WTC11 (cell line): ENCODE results near the gene SLC12A9. TPM values are rescaled to one million over a fixed set of nuclear protein-coding genes. Genes with fewer than 3 reads are reported as not detected.
A peak's percentile ranks its signal among the peaks of the same experiment; 100 is the strongest.

Experiments used
- ATAC-seq: fragments of 200-7000 bp; cut with Tn5 transposase; 2 replicates; pipeline ENCODE4 v1.10.0; 2021; ENCODE audit warnings: mild to moderate bottlenecking, moderate library complexity
- CTCF ChIA-PET: fragments of 300-600 bp; sonication (Branson Sonifier 250); formaldehyde crosslinking; loops from one replicate; lab custom pipeline; 2021; ENCODE audit warnings: antibody characterized with exemption; lab: Charles Lee
- POLR2A ChIA-PET: fragments of 350-600 bp; sonication (Branson Sonifier 250); formaldehyde crosslinking; loops from one replicate; lab custom pipeline; 2021; ENCODE audit warnings: antibody characterized with exemption; lab: Charles Lee
- DNase-seq: peaks from one replicate; pipeline ENCODE4 v3.0.0; 2021; ENCODE audit warnings: low spot score
- H3K27ac Mint-ChIP-seq: 2 replicates; pipeline ENCODE4 v1.8.0; 2021; ENCODE audit warnings: mixed read lengths
- H3K27me3 Mint-ChIP-seq: 2 replicates; pipeline ENCODE4 v1.8.0; 2021; ENCODE audit warnings: low read depth, mild to moderate bottlenecking, moderate library complexity, mixed read lengths
- H3K36me3 Mint-ChIP-seq: 2 replicates; pipeline ENCODE4 v1.8.0; 2021; ENCODE audit warnings: mixed read lengths
- H3K4me1 Mint-ChIP-seq: 2 replicates; pipeline ENCODE4 v1.8.0; 2022; ENCODE audit warnings: mixed read lengths
- H3K4me3 Mint-ChIP-seq: 2 replicates; pipeline ENCODE4 v1.8.0; 2021; ENCODE audit warnings: mild to moderate bottlenecking, moderate library complexity, mixed read lengths
- H3K9me3 Mint-ChIP-seq: 2 replicates; pipeline ENCODE4 v1.8.0; 2021; ENCODE audit warnings: mixed read lengths
- ARID4B ChIP-seq: sonication (generic); formaldehyde crosslinking; IDR thresholded peaks from 2 replicates; pipeline ENCODE4 v1.8.0; 2023; ENCODE audit warnings: missing genetic modification reagents, mild to moderate bottlenecking, borderline replicate concordance
- ATF2 ChIP-seq: sonication (generic); formaldehyde crosslinking; IDR thresholded peaks from 2 replicates; pipeline ENCODE4 v1.8.1; 2022; ENCODE audit warnings: low read depth, missing genetic modification reagents, borderline replicate concordance
- ERG ChIP-seq: fragments of 250-450 bp; sonication (Bioruptor Pico); IDR thresholded peaks from 2 replicates; pipeline ENCODE4 v1.8.0; 2021; ENCODE audit warnings: mild to moderate bottlenecking
- HMGA2 ChIP-seq: fragments of 250-450 bp; sonication (Bioruptor Pico); IDR thresholded peaks from 2 replicates; pipeline ENCODE4 v1.4.0; 2021; ENCODE audit warnings: mild to moderate bottlenecking, moderate library complexity
- JAZF1 ChIP-seq: fragments of 250-450 bp; sonication (Bioruptor Pico); IDR thresholded peaks from 2 replicates; pipeline ENCODE4 v1.9.0; 2021; ENCODE audit warnings: moderate library complexity, mild to moderate bottlenecking, inconsistent platforms
- JUN ChIP-seq: sonication (generic); formaldehyde crosslinking; IDR thresholded peaks from 2 replicates; pipeline ENCODE4 v1.8.0; 2023; ENCODE audit warnings: mild to moderate bottlenecking, missing genetic modification reagents
- PRRX2 ChIP-seq: fragments of 250-450 bp; sonication (Bioruptor Pico); IDR thresholded peaks from 2 replicates; pipeline ENCODE4 v1.8.0; 2021; ENCODE audit warnings: mild to moderate bottlenecking
- SMAD4 ChIP-seq: sonication (generic); formaldehyde crosslinking; IDR thresholded peaks from 2 replicates; pipeline ENCODE4 v1.8.0; 2022; ENCODE audit warnings: mild to moderate bottlenecking, missing genetic modification reagents
- ZNF121 ChIP-seq: sonication (generic); formaldehyde crosslinking; IDR thresholded peaks from 2 replicates; pipeline ENCODE4 v1.8.0; 2023; ENCODE audit warnings: missing genetic modification reagents
- ZNF281 ChIP-seq: sonication (generic); formaldehyde crosslinking; IDR thresholded peaks from 2 replicates; pipeline ENCODE4 v1.8.0; 2023; ENCODE audit warnings: mild to moderate bottlenecking, missing genetic modification reagents
- ZNF512 ChIP-seq: sonication (generic); formaldehyde crosslinking; IDR thresholded peaks from 2 replicates; pipeline ENCODE4 v1.8.1; 2022; ENCODE audit warnings: missing genetic modification reagents, borderline replicate concordance
- total RNA-seq: library from RNA; stranded (reverse); gene quantifications from 3 replicates; pipeline ENCODE4 v1.2.3, GENCODE V29; 2021

SLC12A9 gene
- total RNA-seq, 1 experiment from 2014 or later = 39.3 TPM

GRCh38 chr7:100875356-100875751 is 22.8 kb downstream of the SLC12A9 start:
- H3K4me3 Mint-ChIP-seq = peak overlapping the region; percentile 98
- DNase-seq (no peak), ATAC-seq (no peak)
- ChIA-PET CTCF (interaction anchor here (0.6 to 2.2 kb wide), 20 partner anchors 12 to 317 kb away, joined by 3 to 14 read pairs (median 4); partner anchors contain the start of genes EPHB4, POP7, SLC12A9 and UFSP1), POLR2A (interaction anchor here (0.8 to 3.1 kb wide), 12 partner anchors 8 to 170 kb away, joined by 3 to 71 read pairs (median 4); partner anchors contain the start of genes EPHB4, POP7, TRIP6 and UFSP1)
- peak overlapping the region; percentile 99; the same call in 1 of the 2 replicates for H3K27ac Mint-ChIP-seq
- H3K9me3 Mint-ChIP-seq = no peaks in the 10 kb centered on the region
- H3K27me3 Mint-ChIP-seq = no peaks in the 10 kb centered on the region
- H3K4me1 Mint-ChIP-seq = peaks cover 19% of the 10 kb centered on the region
- TF ChIP-seq PRRX2 (CRISPR knock-in tag) = no peak
- TF ChIP-seq ZNF281 (CRISPR knock-in tag) = peak; percentile 8; the same call in 1 of the 2 replicates
- H3K36me3 Mint-ChIP-seq = peaks cover 82% of the 10 kb centered on the region

GRCh38 chr7:100878013-100878412 is 25.5 kb downstream of the SLC12A9 start:
- POLR2A ChIA-PET = no interaction called here

GRCh38 chr7:100878685-100879084 is 26.2 kb downstream of the SLC12A9 start:
- CTCF ChIA-PET = no interaction called here
- no peak for ATAC-seq
- no peak for TF ChIP-seq SMAD4
- no peak for TF ChIP-seq ATF2
- TF ChIP-seq ZNF121 = peak; percentile 38; the same call in 1 of the 2 replicates
- TF ChIP-seq ZNF512 (CRISPR knock-in tag) = no peak
- TF ChIP-seq, all 79 proteins: peak for 1
- H3K27me3 Mint-ChIP-seq = no peaks in the 10 kb centered on the region
- H3K4me3 Mint-ChIP-seq = no peak overlapping the region
- H3K27ac Mint-ChIP-seq = peak overlapping the region; percentile 54; the same call in 1 of the 2 replicates
- H3K36me3 Mint-ChIP-seq = peaks cover 83% of the 10 kb centered on the region
- POLR2A ChIA-PET = no interaction called here
- no peak for DNase-seq
- H3K4me1 Mint-ChIP-seq = peaks cover 25% of the 10 kb centered on the region
- H3K9me3 Mint-ChIP-seq = no peaks in the 10 kb centered on the region

More at GRCh38 chr7:100878013-100878412, 25.5 kb downstream of the SLC12A9 start:
- ATAC-seq (no peak), DNase-seq (no peak)
- Mint-ChIP-seq H3K36me3 (peaks cover 83% of the 10 kb centered on the region), H3K9me3 (no peaks in the 10 kb centered on the region), H3K4me3 (no peak overlapping the region), H3K27me3 (no peaks in the 10 kb centered on the region), H3K4me1 (peaks cover 21% of the 10 kb centered on the region), H3K27ac (no peak overlapping the region; the same call in 1 of the 2 replicates)
- CTCF ChIA-PET = no interaction called here
- TF ChIP-seq ARID4B (CRISPR knock-in tag) (no peak), JAZF1 (CRISPR knock-in tag) (no peak), HMGA2 (CRISPR knock-in tag) (no peak), JUN (CRISPR knock-in tag) (no peak), ERG (no peak)
